ENCODE data around the gene XPO6.
A peak's percentile ranks its signal among the peaks of the same experiment; 100 is the strongest.

XPO6 gene

DNA sequence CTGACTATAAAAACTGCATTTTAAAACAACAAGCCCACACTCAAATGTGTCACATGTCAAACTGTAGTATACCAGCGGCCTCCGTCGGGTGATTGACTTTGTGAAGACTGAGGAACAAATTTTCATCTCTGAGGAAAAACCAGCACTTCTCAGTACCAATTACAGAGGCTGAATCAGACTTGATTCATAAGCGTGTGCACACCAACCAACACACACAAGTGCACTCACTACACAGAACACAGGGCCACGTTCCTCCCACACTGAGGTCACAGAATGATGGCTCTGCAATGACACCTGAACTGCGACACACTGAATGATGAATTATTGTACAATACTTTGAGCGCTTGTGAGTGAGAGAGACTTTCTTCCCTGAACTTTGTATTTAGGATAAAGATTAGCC is 29.6 kb downstream of the XPO6 start:
- no peak for DNase-seq

DNA sequence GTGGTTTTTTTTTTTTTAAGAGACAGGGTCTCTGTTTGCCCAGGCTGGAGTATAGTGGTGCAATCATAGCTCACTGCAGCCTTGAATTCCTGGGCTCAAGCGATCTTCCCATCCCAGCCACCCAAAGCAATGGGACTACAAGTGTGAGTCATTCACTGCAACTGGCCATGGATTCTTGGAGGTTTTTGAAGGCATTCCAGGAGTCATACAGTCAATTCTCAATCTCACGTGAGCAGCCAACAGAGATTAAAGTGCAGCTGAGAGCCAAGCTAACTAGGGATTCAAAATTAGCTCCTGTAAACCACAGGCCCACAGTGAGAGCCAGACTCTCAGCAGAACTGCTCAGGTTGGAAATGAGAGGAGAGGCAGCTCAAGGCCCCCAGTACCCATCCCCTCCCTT is 30.2 kb downstream of the XPO6 start:
- no peak for DNase-seq

DNA sequence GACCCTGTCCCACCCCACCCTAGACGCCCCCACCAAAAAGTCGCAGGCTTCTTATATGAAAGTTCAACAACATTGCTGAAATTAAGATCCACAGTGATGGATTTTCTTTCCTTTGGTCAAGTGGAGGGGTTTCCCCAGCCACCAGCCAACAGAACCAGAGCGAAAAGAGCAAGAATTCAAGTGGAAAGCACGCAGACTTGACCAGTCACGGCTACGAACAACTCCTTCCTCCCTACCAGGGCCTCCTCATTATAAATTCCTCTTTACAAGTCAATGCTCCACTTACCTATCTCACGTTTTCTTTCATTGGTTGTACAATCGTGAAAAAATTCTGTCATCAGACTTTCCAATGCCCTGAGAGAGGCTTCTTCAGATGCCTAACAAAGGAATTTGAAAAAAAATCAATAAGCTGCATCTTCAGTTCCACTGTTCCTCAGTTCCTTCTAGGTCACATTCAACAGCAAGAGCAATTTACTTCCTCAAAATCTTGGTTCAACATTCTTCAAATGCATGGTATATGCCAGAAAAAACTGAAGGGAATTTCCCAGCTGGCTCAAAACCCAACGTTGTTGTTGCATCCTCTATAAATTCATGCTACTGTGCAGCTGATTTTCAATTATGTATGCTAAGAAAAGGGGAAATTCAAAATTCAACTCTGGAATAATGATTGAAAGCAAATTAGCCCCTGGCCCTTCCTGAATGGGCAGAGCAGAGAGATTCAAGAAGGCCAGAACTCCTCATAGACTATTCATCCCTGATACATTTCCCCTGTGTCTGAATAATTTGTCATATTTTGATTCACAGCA is 30.9 kb downstream of the XPO6 start:
- no peak for DNase-seq

DNA sequence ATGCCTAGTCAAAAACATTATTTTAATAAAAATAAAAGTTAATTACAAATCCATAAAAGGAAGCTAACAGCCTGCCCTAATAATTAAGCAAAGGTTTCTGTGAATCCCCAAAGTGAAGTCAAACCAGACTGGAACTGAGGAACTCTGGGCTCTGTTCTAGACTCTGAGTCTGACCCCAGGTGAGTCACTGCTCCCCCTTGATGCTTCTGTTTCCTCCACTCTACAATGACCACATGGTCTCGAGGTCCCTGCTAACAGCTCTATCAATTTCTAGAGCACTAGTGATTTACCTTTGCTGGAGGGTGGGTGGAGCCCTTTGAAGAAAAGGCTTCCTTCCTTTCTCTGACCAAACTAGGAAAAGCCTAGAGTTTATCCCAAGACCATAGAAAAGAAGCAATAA is 32.4 kb downstream of the XPO6 start:
- DNase-seq = no peak

DNA sequence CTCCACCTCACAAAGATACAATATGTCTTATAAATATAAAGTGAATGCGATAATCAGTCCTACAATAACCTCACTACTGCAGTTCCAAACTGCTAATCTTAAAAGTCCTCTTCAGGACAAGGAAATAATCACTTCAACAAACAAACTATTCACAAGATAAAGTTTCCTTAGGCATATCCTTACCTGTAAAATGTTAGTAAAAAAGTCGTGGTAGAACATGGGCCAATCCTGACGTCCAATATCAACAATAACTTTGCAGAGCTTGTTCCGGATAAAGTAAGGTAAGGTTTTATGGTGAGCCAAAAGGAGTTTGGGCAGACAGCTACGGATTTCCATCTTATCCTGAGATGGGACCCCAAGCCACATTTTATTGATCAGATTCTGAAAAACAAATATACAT is 36.0 kb downstream of the XPO6 start:
- DNase-seq = no peak

DNA sequence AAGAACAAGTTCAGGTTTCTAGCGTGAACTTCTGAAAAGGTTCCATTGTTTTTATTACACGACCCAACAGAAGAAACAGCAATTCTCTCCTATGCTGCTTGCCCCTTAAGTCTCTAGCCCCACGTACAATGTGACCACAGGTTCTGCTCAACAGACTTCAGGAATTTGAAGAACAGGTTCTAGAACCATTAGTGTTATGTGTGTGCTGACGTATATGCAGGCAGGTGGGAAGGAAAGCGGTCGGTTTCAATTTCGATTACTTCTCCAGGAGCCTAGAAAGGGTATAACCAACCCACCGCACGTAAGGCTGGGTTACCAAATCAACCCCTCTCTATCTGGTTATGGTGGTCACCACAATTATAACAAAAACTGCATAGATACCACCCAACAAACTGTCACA is 39.4 kb downstream of the XPO6 start:
- DNase-seq = no peak

DNA sequence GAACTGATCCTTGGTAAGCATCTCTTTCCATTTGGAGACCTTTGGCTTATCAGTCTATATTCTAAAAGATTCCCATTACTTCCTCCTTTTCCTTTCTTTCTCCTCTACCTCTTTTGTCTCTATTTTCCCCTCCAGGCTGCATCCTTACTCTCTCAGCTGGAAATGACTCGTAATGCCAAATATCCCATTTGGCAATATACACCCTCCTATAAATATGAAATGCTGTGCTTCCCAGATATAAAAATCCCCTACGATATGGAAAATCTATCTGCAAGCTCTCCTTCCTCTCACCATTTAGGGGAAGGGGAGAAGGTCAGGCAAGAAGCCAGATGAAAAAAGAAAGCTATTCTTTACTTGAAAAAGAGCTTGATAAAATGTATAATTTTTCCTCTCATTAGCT is 39.9 kb downstream of the XPO6 start:
- no peak for DNase-seq

DNA sequence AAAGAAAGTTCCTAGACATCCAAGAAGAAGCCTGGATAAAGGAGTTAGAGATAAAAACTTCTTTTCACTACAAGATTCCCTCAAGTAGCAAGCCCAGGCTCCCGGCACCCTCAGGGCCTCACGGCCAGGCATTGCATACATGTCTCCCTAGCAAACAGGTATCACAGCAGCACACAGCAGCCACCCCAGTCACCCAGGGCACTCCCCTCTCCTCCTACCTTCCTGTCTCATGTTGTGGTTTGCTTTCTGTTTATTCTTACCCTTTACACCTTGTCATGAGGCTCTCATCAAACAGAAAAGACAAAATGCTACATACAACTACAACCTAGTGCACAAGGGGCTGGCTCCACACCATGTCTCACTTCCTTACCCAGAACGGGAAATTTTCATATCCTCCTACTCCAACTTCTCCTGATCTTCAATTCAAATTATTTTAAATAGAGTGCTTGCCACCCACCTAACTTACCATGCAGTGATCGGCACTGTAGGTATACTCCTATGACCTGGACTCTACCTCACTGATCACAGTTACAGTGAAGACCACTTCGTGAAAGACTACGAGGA is 42.7 kb downstream of the XPO6 start:
- no peak for DNase-seq

DNA sequence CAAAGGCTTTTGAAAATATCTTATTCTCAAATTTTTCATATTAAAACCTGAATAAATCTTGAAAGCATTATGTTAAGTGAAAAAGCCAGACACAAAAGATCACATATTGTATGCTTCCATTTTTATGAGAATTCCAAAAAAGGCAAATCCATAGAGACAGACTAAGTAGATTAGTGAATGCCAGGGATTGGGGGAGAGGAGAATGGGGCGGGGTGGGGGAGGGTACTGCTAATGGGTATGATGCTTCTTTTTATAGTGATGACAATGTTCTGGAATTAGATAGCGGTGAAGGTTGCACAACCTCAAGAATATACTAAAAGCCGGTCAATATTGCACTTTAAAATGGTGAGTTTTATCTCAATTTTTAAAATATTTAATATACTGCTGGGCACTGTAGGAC is 44.0 kb downstream of the XPO6 start:
- DNase-seq = no peak

DNA sequence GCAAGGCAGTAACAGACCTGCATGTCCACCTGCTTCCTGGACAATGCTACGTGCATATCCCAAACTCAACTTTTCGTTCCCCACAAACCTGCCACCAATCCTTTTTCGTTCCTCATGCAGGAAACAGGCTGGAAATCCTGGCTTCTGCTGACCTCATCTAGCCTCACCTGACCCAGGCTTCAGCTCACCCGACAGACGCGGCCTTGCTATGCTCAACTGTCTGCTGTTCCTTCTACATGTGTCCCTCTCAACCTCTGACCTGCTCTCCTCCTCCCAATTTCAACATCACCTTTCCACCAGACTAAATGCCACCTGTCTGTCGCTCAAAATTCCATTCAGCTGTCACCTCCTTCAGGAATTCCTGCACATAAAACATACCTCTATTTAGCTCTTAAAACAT is 44.5 kb downstream of the XPO6 start:
- DNase-seq = no peak

DNA sequence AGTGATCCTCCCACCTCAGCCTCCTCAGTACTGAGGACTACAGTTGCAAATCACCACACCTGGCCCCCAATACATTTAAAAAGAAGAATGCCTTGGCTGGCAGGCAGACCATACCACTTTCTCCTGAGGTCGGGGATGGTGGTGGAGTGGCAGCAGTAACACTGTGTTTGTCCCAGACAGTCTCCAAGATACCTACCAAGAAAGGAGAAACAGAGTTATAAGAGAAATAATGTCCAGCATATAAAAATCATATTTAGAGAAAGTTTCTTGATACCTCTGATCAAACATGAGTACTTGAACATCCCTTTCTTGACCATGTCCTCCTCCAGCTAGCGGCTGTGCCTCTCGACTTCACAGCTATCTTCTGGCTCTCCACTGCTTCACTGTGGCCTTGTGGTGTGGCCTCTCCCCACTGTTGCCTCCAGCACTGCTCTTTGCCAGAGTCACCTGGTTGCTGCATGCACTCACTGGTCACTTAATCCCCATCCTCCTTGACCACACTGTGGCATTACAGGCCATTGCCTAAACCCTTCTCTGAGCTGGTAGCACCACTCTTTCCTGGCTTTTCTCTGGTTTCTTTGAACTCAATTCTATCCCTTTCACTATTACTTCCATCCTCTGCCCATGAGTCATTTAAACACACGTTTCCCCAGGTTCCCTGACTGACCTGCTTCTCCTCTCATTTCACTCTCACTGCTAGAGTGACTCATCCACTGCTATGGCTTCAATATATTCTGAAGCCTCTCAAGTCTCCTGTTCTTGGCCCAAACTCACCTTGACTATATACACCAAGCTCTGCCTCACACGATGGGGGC is 45.2 kb downstream of the XPO6 start:
- no peak for DNase-seq

DNA sequence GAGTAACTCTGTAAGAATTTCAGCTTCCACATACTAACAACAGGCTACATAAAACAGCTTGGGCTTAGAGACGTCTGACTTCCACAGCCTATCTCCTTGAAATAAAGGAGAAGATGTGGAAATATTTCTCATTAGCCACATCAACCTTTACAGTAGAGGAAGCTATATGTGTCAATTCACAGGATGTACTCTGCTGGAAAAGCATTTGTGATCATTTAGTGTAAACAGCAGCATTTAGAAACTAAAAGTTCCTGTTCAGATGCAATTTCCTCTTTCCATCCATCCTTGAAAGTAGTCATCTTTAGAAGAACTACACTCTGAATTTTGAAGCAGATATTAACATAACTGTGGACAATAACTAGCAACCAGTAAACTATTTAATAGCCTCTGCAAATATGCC is 46.2 kb downstream of the XPO6 start:
- DNase-seq = no peak

DNA sequence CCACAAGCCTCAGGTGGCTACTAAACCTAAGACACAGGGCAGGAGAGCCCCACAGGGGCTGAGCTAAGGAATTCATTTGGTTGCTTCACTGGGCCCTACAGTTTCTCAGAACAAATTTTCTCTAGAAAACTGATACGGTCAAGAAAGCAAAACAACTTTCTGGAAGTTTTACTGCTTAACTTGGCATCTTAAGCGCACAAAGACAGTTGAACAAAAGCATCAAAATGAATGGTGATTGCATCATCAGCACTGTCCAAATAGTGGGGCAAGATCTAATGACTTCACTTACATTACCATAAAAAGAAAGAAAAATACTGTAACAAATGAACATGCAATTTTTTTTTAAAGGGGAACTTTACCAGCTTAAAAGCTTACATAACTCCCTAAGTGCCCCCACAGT is 47.6 kb downstream of the XPO6 start:
- no peak for DNase-seq

DNA sequence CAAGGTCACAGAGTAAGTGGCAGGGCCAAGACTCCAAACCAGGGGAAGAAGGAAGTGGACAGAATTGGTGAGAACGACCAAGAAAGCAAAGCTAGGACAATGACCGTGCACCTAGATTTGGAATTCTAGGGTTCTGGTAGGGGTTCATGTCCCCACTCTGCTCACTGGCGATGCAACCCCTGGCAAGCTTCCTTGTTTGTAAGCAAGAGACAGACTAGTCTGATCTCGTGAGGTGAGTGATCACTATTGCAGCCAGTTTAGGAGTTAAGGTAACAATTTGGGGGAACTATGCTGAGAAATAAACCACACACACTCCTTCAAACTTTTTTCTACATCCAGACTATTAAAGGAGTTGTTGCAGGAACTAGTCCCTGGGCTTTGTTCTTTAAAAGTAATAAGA is 48.1 kb downstream of the XPO6 start:
- DNase-seq = no peak

DNA sequence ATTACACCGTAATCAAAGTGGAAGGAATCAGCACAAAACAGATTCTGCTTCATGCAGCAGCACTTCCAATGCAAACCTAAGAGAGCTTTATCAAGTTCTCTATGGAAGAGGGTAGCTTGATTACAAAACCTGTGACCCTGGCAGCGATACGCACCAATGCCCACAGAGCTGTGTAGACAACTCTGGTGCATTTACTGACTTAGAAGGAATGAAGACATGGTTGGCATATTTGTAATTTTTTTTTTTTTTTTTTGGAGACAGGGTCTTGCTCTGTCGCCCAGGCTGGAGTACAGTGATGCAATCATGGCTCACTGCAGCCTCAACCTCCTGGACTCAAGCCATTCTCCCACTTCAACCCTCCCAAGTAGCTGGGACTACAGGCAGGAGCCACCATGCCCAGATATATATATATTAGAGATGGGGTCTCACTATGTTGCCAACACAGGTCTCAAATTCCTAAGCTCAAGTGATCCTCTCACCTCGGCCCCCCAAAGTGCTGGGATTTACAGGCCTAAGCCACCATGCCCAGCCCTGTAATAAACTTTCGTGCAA is 49.4 kb downstream of the XPO6 start:
- DNase-seq = no peak

DNA sequence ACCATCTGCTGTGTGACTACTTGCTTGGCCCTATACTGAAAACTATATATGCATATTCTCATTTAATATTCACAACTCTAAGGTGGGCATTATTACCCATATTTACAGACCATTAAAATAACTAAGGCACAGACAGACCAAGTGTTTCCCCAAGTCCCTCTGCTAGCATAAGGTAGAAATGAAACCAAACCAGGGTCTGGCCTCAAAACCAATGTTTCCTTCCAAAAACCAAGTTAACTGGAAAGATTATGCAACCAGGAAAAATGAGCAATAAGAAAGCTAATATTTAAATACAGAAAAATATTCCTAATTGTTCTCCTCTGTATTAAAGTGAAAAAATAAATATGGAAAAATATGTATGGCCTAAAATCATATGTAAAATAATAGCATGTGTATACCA is 50.1 kb downstream of the XPO6 start:
- DNase-seq = no peak

DNA sequence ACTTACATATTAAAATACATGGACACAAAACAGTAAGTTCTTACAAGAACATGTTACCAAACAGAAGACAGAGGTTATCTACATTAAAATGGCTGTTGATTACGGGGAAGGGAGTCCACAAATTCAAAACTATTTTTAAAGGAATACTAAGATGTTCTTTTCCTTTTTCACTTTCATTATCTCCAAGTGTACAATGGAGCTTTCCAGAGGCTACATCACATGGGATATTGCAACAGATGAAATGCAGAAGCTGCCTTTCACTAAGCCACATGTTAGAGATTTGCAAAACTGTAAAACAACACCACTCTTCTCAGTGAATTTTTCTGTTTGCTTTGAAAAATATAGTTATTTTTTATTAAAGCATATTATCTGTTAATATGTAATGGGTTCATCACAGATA is 53.6 kb downstream of the XPO6 start:
- no peak for DNase-seq

DNA sequence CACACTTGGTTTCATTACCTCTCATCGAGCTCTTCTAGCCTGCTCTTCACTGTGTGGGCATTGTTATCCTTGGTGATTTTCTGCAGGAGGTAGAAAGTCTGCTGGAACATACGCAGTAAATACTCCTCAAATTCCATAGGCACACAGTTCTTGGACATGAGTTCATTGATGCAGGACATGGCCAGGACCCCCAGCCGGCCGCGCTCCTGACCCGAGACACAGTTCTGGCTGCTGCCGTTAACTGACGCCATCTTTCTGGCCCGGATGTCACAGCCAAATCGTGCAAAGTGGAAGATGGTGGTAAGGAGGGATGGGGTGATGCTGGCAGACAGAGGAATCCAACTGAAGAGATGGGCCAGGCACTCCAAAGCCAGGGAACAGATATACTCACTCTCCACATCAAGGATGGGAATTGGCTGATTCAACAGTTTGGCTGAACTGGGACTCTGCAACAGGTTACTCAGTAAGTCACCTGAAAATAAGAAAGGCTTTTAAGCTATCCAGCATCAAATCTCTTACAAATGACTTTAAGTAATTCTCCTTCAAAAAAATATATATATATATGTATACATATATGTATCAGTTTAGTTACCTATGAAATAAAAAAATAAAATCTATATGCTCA is 55.6 kb downstream of the XPO6 start:
- no peak for DNase-seq

DNA sequence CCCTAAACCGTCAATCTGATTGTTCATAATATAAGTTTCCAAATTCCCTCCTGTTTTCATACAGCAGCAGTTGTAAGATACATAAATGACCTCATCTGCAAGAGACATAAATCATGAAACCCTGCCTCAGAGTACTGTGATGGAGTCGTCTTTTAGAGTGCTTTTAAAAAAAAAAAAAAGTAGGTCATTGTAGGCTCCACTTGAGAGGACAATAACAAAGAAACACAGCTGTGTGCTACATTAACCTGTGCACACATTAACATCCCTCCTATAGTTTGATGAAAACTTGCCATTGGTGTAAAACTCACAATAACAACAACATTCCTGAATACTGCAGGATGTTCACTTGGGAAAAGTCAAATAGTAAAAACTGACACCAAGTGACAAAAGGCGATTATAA is 56.5 kb downstream of the XPO6 start:
- DNase-seq = peak; percentile 10

DNA sequence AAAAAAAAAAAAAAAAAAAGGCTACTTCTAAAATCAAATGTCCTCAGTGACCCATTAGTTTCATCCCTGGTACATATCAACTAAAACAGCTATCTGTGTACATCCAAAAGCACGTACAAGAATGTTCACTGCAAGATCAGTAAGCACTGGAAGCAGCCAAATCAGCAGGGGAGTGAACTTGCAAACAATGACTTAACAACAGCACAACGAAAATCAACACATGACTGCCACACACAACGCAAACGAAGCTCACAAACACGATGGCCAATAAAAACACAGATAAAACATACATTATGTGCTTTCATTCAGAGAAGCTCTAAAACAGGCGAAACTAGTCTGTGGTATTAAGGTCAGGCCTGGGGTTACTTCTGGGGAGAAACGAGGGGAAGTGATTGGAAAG is 60.6 kb downstream of the XPO6 start:
- DNase-seq = no peak

DNA sequence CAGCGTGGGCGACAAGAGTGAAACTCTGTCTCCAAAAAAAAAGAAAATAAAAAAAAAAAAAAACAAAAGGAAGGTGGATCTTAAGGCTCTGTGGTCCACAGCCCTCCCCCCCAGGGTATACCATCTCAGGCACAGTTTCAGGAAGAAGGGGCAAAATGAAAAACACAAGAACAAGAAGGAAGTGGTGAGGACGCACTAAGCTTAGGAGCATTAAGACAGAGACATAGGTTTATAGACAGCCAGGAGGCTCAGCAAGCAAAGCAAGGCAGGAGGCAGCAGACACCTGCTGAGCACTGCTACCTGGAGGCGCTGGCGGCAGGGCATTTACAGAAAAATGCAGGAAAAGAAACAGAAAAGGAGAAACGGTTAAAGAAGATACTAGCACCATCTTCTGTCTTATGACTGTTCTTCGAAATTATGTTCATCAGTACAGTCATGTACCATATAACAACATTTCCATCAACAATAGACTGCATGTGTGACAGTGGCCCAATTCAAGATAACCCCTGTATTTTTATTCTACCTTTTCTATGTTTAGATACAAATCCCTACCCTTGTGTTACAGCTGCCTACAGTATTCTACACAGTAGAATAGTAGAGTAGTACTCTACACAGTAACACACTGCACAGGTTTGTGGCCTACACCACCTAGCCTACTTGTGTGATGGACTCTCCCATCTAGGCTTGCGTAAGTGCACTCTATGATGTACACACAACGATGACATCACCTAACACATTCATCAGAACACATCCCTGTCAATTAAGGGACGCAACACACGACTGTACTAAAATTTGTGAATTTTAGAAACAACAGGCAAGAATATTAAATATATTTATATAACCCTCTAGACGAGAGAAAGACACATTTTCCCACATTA is 62.5 kb downstream of the XPO6 start:
- DNase-seq = no peak

DNA sequence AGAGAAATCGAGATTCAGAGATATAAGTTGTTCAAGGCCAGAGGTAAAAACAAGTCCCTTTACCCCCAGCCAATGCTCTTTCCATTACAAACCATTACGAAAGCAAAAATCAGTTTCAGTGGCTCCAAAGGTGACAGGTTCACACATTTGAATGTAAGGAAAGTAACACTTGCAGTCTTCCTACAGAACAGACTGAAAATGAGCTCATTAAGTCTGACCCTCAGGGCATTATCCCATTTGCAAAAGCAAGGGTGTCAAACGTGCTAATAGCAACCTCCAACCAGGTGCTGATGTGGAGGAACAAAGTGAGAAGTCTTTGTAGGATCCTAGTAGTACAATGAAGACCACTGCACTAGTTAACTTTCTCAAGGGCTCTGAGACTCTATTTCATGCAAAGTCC is 65.2 kb downstream of the XPO6 start:
- no peak for DNase-seq
